Measurements from ENCODE around the gene USP48. TPM values are rescaled to one million over a fixed set of nuclear protein-coding genes. Genes with fewer than 3 reads are reported as not detected.
"Not testable (repeated sequence)": the region's sequence is repeated elsewhere in the genome, so short reads cannot be mapped to it uniquely, and the experiment has no call there.

Gene USP48
- total RNA-seq, 1 experiment from 2014 or later: 84.8 TPM

DNA sequence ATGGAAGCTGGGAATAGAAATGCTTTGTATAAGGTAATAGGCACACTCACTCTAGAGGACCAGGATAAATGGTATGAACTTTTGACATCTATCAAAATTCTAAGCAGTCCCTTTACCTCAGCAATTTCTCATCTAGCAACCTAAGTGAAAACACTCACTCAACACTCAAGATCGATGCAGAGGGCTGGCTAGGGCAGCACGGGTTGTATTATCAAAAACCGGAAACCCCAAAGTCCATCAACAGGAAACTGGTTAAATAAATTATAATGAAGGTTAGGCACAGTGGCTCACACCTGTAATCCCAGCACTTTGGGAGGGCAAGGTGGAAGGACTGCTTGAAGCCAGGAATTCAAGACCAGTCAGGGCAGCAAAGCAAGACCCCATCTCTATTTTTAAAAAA is 9.4 kb downstream of the USP48 start:
- Histone ChIP-seq H3T11ph (ENCODE audit: low read length) (no peak overlapping the region), H3K14ac (ENCODE audit: insufficient read depth, low read length) (no peak overlapping the region), H3K4ac (ENCODE audit: low read depth, low read length) (no peak overlapping the region), H3K9me3 (ENCODE audit: control insufficient read depth, low read depth, low read length) (no peaks in the 10 kb centered on the region), H2AFZ (ENCODE audit: low read length) (no peak overlapping the region), H3K23me2 (ENCODE audit: insufficient read length, low read depth, low read length, poor library complexity, severe bottlenecking) (no peaks in the 10 kb centered on the region), H3K79me1 (ENCODE audit: insufficient read depth, low read depth, low read length, poor library complexity, severe bottlenecking) (peaks cover 7% of the 10 kb centered on the region), H3K4me1 (ENCODE audit: insufficient read depth, low read length) (no peaks in the 10 kb centered on the region; the same call in 1 of the 2 replicates), H2BK15ac (ENCODE audit: low read depth, low read length) (no peak overlapping the region), H2BK20ac (ENCODE audit: low read depth, low read length, poor library complexity, severe bottlenecking) (no peak overlapping the region), H3K79me2 (ENCODE audit: insufficient read depth, low read length) (peaks cover 50% of the 10 kb centered on the region), H3K18ac (ENCODE audit: insufficient read length, low read depth, low read length) (no peak overlapping the region), H3K27ac (ENCODE audit: insufficient read length, low read depth, low read length) (no peak overlapping the region), H4K5ac (ENCODE audit: insufficient read length, low read depth, low read length) (no peak overlapping the region), H2BK120ac (ENCODE audit: low read depth, low read length, poor library complexity, severe bottlenecking) (no peak overlapping the region), H2BK12ac (ENCODE audit: insufficient read length, low read depth, low read length) (no peak overlapping the region), H3K9ac (ENCODE audit: extremely low read depth, insufficient read length, low read length) (no peak overlapping the region), H3K56ac (ENCODE audit: insufficient read length, low read depth, low read length) (no peak overlapping the region), H4K20me1 (ENCODE audit: control insufficient read depth, insufficient read depth, insufficient read length) (no peaks in the 10 kb centered on the region), H4K91ac (ENCODE audit: insufficient read length, low read depth, low read length) (no peak overlapping the region), H4K8ac (replicated peaks; ENCODE audit: insufficient read length, low read depth, low read length) (no peak overlapping the region), H2BK5ac (ENCODE audit: insufficient read length, low read length) (no peak overlapping the region), H2AK5ac (ENCODE audit: insufficient read length, low read length) (no peak overlapping the region), H3K4me2 (ENCODE audit: insufficient read depth, insufficient read length, low read length) (no peak overlapping the region), H3K23ac (ENCODE audit: insufficient read length, low read depth, low read length) (no peak overlapping the region), H3K27me3 (ENCODE audit: insufficient read depth, low read length) (no peaks in the 10 kb centered on the region)
- peaks cover 5 to 14% (median 9%) of the 10 kb centered on the region in 3 experiments; a peak in 6 of 7 replicates for H3K36me3 Mint-ChIP-seq (ENCODE audit: insufficient read depth in 1 of 3, low read depth in 3 of 3)
- no peak for DNase-seq
- peaks cover 0 to 4% of the 10 kb centered on the region in 2 experiments; a peak in 1 of 4 replicates for H3K4me1 Mint-ChIP-seq
- H3K9me3 Mint-ChIP-seq: peaks cover 5 to 11% of the 10 kb centered on the region in 2 experiments; a peak in 3 of 5 replicates
- H3K27ac Mint-ChIP-seq: no peak overlapping the region; a peak in 1 of 7 replicates
- H3K4me3 Mint-ChIP-seq: no peak overlapping the region
- TF ChIP-seq, protein P1, sequence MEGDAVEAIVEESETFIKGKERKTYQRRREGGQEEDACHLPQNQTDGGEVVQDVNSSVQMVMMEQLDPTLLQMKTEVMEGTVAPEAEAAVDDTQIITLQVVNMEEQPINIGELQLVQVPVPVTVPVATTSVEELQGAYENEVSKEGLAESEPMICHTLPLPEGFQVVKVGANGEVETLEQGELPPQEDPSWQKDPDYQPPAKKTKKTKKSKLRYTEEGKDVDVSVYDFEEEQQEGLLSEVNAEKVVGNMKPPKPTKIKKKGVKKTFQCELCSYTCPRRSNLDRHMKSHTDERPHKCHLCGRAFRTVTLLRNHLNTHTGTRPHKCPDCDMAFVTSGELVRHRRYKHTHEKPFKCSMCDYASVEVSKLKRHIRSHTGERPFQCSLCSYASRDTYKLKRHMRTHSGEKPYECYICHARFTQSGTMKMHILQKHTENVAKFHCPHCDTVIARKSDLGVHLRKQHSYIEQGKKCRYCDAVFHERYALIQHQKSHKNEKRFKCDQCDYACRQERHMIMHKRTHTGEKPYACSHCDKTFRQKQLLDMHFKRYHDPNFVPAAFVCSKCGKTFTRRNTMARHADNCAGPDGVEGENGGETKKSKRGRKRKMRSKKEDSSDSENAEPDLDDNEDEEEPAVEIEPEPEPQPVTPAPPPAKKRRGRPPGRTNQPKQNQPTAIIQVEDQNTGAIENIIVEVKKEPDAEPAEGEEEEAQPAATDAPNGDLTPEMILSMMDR (conservative IDR thresholded peaks at IDR 0.05): no peak
- H3K27me3 Mint-ChIP-seq (ENCODE audit: low read depth): no peaks in the 10 kb centered on the region; the same call in 1 of the 2 replicates
- no CpG with 5 or more reads among the region's 3 CpGs for WGBS (ENCODE audit: extremely low coverage, insufficient read length, low lambda C conversion rate)

DNA sequence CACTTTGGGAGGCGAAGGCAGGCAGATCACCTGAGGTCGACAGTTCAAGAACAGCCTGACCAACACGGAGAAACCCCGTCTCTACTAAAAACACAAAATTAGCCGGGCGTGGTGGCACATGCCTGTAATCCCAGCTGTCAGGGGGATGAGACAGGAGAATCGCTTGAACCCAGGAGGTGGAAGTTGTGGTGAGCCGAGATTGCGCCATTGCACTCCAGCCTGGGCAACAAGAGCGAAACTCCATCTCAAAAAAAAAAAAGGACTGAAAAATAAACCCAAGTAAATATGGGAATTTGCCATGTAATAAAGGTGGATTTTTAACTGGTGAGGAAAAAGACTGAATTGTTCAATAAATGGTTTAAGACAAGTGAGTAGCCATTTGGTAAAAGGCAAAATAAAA is 11.3 kb downstream of the USP48 start:
- not testable (repeated sequence) for H3K4ac ChIP-seq (ENCODE audit: low read depth, low read length); H3K79me1 ChIP-seq (ENCODE audit: insufficient read depth, low read depth, low read length, poor library complexity, severe bottlenecking); H3K9ac ChIP-seq (ENCODE audit: extremely low read depth, insufficient read length, low read length); H2AFZ ChIP-seq (ENCODE audit: low read length); H2AK5ac ChIP-seq (ENCODE audit: insufficient read length, low read length); H3K23ac ChIP-seq (ENCODE audit: insufficient read length, low read depth, low read length); H3K27ac Mint-ChIP-seq; H2BK12ac ChIP-seq (ENCODE audit: insufficient read length, low read depth, low read length); H3K4me2 ChIP-seq (ENCODE audit: insufficient read depth, insufficient read length, low read length); H3K27me3 ChIP-seq (ENCODE audit: insufficient read depth, low read length); H2BK5ac ChIP-seq (ENCODE audit: insufficient read length, low read length); H3K27ac ChIP-seq (ENCODE audit: insufficient read length, low read depth, low read length); H3K4me3 Mint-ChIP-seq; H4K5ac ChIP-seq (ENCODE audit: insufficient read length, low read depth, low read length); H3K27me3 Mint-ChIP-seq (ENCODE audit: low read depth); H3K4me1 ChIP-seq (ENCODE audit: insufficient read depth, low read length); H3K4me1 Mint-ChIP-seq; H3K36me3 Mint-ChIP-seq (ENCODE audit: insufficient read depth in 1 of 3, low read depth in 3 of 3); H2BK20ac ChIP-seq (ENCODE audit: low read depth, low read length, poor library complexity, severe bottlenecking); H3K9me3 Mint-ChIP-seq; H3K9me3 ChIP-seq (ENCODE audit: control insufficient read depth, low read depth, low read length); H3K18ac ChIP-seq (ENCODE audit: insufficient read length, low read depth, low read length); H4K20me1 ChIP-seq (ENCODE audit: control insufficient read depth, insufficient read depth, insufficient read length); H3K56ac ChIP-seq (ENCODE audit: insufficient read length, low read depth, low read length); H3T11ph ChIP-seq (ENCODE audit: low read length); DNase-seq; H4K8ac ChIP-seq (replicated peaks; ENCODE audit: insufficient read length, low read depth, low read length); H3K14ac ChIP-seq (ENCODE audit: insufficient read depth, low read length); H3K23me2 ChIP-seq (ENCODE audit: insufficient read length, low read depth, low read length, poor library complexity, severe bottlenecking); H2BK15ac ChIP-seq (ENCODE audit: low read depth, low read length); H2BK120ac ChIP-seq (ENCODE audit: low read depth, low read length, poor library complexity, severe bottlenecking); H4K91ac ChIP-seq (ENCODE audit: insufficient read length, low read depth, low read length)
- H3K79me2 ChIP-seq (ENCODE audit: insufficient read depth, low read length): peaks cover 39% of the 10 kb centered on the region
- no CpG with 5 or more reads among the region's 10 CpGs for whole genome bisulfite sequencing (ENCODE audit: extremely low coverage, insufficient read length, low lambda C conversion rate)
